Natural killer cell (primary cell): Measurements from ENCODE around the gene KISS1R. TPM values are rescaled to one million over a fixed set of nuclear protein-coding genes. Genes with fewer than 3 reads are reported as not detected.
A peak's percentile ranks its signal among the peaks of the same experiment; 100 is the strongest.

Experiments
- ATAC-seq, 3 donors: fragments of 150-1000 bp in 2 of 3; fragments of 200-7000 bp in 1 of 3; cut with Tn5 transposase; 1 replicate in 1 of 3; 2 replicates in 2 of 3; pipeline ENCODE4 v1.10.0; 2021; ENCODE audit warnings: mild to moderate bottlenecking in 2 of 3, moderate library complexity in 2 of 3
- DNase-seq, 2 donors: peaks; one replicate each; pipeline versions ENCODE4 v3.0.0 to v3.0.0-alpha.2; 2013 to 2021; ENCODE audit warnings: mixed read lengths in 1 of 2
- H3K27ac ChIP-seq: one replicate; pipeline ENCODE4 v1.5.1; 2013; ENCODE audit warnings: mild to moderate bottlenecking, low read length
- H3K27me3 ChIP-seq: one replicate; pipeline ENCODE4 v1.6.1; 2013; ENCODE audit warnings: low read length; ENCODE audit not compliant: control insufficient read depth, insufficient read depth
- H3K36me3 ChIP-seq: one replicate; pipeline ENCODE4 v1.6.1; 2013; ENCODE audit warnings: low read length; ENCODE audit not compliant: control insufficient read depth, insufficient read depth
- H3K4me1 ChIP-seq: one replicate; pipeline ENCODE4 v1.6.1; 2013; ENCODE audit warnings: low read length; ENCODE audit not compliant: control insufficient read depth, insufficient read depth
- H3K4me3 ChIP-seq: one replicate; pipeline ENCODE4 v1.5.1; 2013; ENCODE audit warnings: low read length
- H3K9me3 ChIP-seq: one replicate; pipeline ENCODE4 v1.6.1; 2013; ENCODE audit warnings: low read length; ENCODE audit not compliant: control insufficient read depth, insufficient read depth
- H3K27ac Mint-ChIP-seq, 2 donors: one replicate each; pipeline ENCODE4 v1.8.0; 2022; ENCODE audit warnings: mild to moderate bottlenecking in 2 of 2, mixed read lengths in 2 of 2, moderate library complexity in 1 of 2
- H3K27me3 Mint-ChIP-seq, 2 donors: one replicate each; pipeline ENCODE4 v1.8.0; 2022; ENCODE audit warnings: low read depth in 2 of 2, mixed read lengths in 2 of 2
- H3K36me3 Mint-ChIP-seq: one replicate; pipeline ENCODE4 v1.8.0; 2022; ENCODE audit warnings: mixed read lengths
- H3K4me1 Mint-ChIP-seq, 2 donors: one replicate each; pipeline ENCODE4 v1.8.0; 2022; ENCODE audit warnings: mixed read lengths in 2 of 2
- H3K4me3 Mint-ChIP-seq: one replicate; pipeline ENCODE4 v1.8.0; 2022; ENCODE audit warnings: mild to moderate bottlenecking, moderate library complexity, mixed read lengths
- H3K9me3 Mint-ChIP-seq, 2 donors: one replicate each; pipeline ENCODE4 v1.8.0; 2022; ENCODE audit warnings: mixed read lengths in 2 of 2
- WGBS: methylation state at CpG from one replicate; pipeline ENCODE4 v1.1.7; 2013; ENCODE audit warnings: missing lambda C conversion rate; ENCODE audit not compliant: insufficient coverage; 5-methylcytosine and 5-hydroxymethylcytosine counted together
- intact Hi-C: fragments of 100-400 bp; cut with micrococcal nuclease; formaldehyde crosslinking; loops from one replicate; pipeline ENCODE4 v1.14.2; 2022
- total RNA-seq, 4 donors: library from RNA; stranded (reverse); fragments of 120-200 nt in 1 of 4; gene quantifications; one replicate each; pipeline versions ENCODE4 v1.2.3 to v1.2.4, GENCODE V29; 2013 to 2022
- TF ChIP-seq, protein P1 (sequence below): fragments of 200-600 bp; IDR thresholded peaks from one replicate; pipeline ENCODE4 v1.8.0; 2022; ENCODE audit warnings: antibody characterized with exemption

KISS1R gene
- total RNA-seq, 3 donors from 2014 or later (not counting 1 experiment from before 2014, with no cell fraction given) = 0.31 TPM; not detected in 2

GRCh38 chr19:871446-872265, 45.5 kb upstream of the KISS1R start:
- intact Hi-C loops = no loop called here
- Histone ChIP-seq H3K27me3 (no peaks in the 10 kb centered on the region), H3K4me1 (peaks cover 20% of the 10 kb centered on the region), H3K36me3 (peaks cover 18% of the 10 kb centered on the region), H3K4me3 (no peak overlapping the region), H3K27ac (no peak overlapping the region), H3K9me3 (no peaks in the 10 kb centered on the region)
- DNase-seq (peak in 1 of 2 donors; percentile 69), ATAC-seq (no peak)
- Mint-ChIP-seq H3K27me3 (no peaks in the 10 kb centered on the region), H3K4me1 (peaks cover 0 to 14% of the 10 kb centered on the region in 2 donors), H3K36me3 (no peaks in the 10 kb centered on the region), H3K27ac (peak overlapping the region in 1 of 2 donors; percentile 70), H3K9me3 (no peaks in the 10 kb centered on the region), H3K4me3 (peak overlapping the region; percentile 31)
- TF ChIP-seq, protein P1, sequence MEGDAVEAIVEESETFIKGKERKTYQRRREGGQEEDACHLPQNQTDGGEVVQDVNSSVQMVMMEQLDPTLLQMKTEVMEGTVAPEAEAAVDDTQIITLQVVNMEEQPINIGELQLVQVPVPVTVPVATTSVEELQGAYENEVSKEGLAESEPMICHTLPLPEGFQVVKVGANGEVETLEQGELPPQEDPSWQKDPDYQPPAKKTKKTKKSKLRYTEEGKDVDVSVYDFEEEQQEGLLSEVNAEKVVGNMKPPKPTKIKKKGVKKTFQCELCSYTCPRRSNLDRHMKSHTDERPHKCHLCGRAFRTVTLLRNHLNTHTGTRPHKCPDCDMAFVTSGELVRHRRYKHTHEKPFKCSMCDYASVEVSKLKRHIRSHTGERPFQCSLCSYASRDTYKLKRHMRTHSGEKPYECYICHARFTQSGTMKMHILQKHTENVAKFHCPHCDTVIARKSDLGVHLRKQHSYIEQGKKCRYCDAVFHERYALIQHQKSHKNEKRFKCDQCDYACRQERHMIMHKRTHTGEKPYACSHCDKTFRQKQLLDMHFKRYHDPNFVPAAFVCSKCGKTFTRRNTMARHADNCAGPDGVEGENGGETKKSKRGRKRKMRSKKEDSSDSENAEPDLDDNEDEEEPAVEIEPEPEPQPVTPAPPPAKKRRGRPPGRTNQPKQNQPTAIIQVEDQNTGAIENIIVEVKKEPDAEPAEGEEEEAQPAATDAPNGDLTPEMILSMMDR = no peak
- 96% methylated on average over 21 of the region's 33 CpGs for WGBS

DNA sequence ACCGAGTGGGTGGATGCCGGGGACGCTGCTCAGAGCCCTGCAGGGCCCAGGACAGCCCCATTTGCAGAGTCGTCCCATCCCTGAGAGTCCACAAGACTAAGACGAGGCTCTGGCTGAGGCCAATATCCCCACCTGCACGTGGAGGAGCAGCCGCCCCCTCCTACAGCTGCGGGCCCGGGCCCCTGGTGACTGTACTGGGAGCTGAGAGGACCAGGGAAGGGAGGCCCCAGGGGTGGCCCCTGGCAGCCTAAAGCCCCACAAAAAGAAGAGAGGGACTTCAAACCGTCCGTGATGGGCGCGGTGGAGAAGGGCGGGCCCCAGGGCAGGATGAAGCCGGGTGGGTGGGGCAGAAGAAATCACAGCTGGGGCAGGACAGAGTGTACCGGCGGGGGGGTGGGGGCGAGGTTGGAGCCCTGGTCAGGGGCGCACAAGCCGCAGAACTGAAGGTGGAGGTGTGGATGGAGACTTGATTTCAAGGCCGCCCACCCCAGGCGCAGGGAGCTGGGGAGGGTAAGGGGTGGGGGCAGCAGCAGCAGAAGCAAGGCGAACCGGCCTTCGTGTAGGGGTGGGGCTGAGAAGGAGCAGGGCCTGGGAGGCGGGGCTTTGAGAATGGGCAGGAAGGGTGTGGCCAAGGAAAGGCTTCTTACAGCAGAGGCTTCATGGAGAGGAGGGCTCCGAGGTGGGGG, 44.7 kb upstream of the KISS1R start:
- Histone ChIP-seq H3K27me3 (no peaks in the 10 kb centered on the region), H3K4me3 (no peak overlapping the region), H3K27ac (no peak overlapping the region), H3K9me3 (no peaks in the 10 kb centered on the region), H3K4me1 (peaks cover 20% of the 10 kb centered on the region), H3K36me3 (peaks cover 19% of the 10 kb centered on the region)
- Mint-ChIP-seq H3K27me3 (no peaks in the 10 kb centered on the region), H3K27ac (peak overlapping the region; percentile 48 to 70), H3K4me1 (peaks cover 0 to 12% of the 10 kb centered on the region in 2 donors), H3K4me3 (peak overlapping the region; percentile 17), H3K9me3 (no peaks in the 10 kb centered on the region), H3K36me3 (no peaks in the 10 kb centered on the region)
- WGBS = 68% methylated on average over 27 of the region's 27 CpGs
- peak; percentile 60 to 77 (median 71) for ATAC-seq
- DNase-seq = peak in 1 of 2 donors; percentile 94
- TF ChIP-seq, protein P1 = no peak
- intact Hi-C loops = no loop called here

DNA sequence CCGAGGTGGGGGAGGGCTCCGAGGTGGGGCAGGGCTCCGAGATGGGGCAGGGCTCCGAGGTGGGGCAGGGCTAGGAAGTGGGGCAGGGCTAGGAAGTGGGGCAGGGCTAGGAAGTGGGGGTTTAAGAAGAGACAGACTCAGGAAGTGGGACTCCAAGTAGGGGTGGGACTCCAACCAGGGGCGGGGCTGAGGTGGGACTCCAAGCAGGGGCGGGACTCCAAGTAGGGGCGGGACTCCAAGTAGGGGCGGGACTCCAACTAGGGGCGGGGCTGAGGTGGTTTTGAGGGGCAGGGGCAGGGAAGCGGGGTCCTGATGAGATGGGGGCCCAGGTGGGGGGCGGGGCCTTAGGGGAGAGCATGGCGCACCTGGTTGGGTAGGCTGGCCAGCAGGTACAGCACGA, 44.0 kb upstream of the KISS1R start:
- DNase-seq (peak in 1 of 2 donors; percentile 92), ATAC-seq (peak; percentile 80 to 91 (median 88))
- TF ChIP-seq, protein P1 = no peak
- WGBS = 78% methylated on average over 10 of the region's 13 CpGs
- H3K4me1 Mint-ChIP-seq = peaks cover 0 to 9% of the 10 kb centered on the region in 2 donors
- peak overlapping the region; percentile 56 for H3K4me3 Mint-ChIP-seq
- intact Hi-C loops = no loop called here
- H3K27ac ChIP-seq = no peak overlapping the region
- no peaks in the 10 kb centered on the region for H3K27me3 Mint-ChIP-seq
- no peaks in the 10 kb centered on the region for H3K9me3 Mint-ChIP-seq
- H3K36me3 ChIP-seq = peaks cover 12% of the 10 kb centered on the region
- no peaks in the 10 kb centered on the region for H3K36me3 Mint-ChIP-seq
- peaks cover 20% of the 10 kb centered on the region for H3K4me1 ChIP-seq
- H3K27me3 ChIP-seq = no peaks in the 10 kb centered on the region
- H3K27ac Mint-ChIP-seq = peak overlapping the region; percentile 48 to 70
- H3K4me3 ChIP-seq = no peak overlapping the region
- H3K9me3 ChIP-seq = no peaks in the 10 kb centered on the region
